NCI-H524 (cell line): ENCODE results near the gene RHBDL2.
A peak's percentile ranks its signal among the peaks of the same experiment; 100 is the strongest.
"Not testable (repeated sequence)": the region's sequence is repeated elsewhere in the genome, so short reads cannot be mapped to it uniquely, and the experiment has no call there.

Experiments used
- DNase-seq, 2 experiments: peaks; one replicate each; lab custom pipeline; 2025; lab: John Stamatoyannopoulos, UW

RHBDL2 gene, protein sequence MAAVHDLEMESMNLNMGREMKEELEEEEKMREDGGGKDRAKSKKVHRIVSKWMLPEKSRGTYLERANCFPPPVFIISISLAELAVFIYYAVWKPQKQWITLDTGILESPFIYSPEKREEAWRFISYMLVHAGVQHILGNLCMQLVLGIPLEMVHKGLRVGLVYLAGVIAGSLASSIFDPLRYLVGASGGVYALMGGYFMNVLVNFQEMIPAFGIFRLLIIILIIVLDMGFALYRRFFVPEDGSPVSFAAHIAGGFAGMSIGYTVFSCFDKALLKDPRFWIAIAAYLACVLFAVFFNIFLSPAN

GRCh38 chr1:38941527-38942019 lies at the start of gene RHBDL2:
RHBDL2 (minus strand) TSS chr1:38941830; CDS start chr1:38919212, 22,618 bp downstream.
- no peak for DNase-seq

- peak; percentile 82 to 91 for DNase-seq
Measured at GRCh38 chr1:38990738-38991637, 49.4 kb upstream of the RHBDL2 start, which contains the start of gene AKIRIN1. AKIRIN1 (plus strand) TSS chr1:38991276; CDS start chr1:38991381, 105 bp downstream.

GRCh38 chr1:38990386-38990737 lies 48.7 kb upstream of the RHBDL2 start:
- no peak for DNase-seq

- DNase-seq, result no peak
Measured at GRCh38 chr1:38989979-38990378, 48.3 kb upstream of the RHBDL2 start.

DNA sequence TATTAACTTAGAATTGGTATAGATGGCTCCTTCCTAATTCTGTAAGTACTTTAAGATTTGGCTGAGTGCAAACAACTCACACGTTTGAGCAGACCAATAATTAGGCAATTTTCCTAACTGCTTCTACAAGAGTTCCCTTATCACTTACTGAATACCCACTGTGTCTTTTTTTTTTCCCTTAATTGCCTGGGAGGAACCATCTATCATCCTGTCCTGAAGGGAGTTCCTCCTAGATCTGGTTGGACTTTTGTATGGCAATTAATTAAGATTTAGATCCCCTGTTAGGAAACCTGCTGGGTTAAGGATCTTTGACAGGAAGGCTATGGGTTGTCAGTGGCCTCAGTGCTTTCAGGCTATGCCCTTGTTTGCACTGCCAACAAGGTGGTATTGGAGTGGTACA lies 37.8 kb upstream of the RHBDL2 start:
- not testable (repeated sequence) for DNase-seq

DNA sequence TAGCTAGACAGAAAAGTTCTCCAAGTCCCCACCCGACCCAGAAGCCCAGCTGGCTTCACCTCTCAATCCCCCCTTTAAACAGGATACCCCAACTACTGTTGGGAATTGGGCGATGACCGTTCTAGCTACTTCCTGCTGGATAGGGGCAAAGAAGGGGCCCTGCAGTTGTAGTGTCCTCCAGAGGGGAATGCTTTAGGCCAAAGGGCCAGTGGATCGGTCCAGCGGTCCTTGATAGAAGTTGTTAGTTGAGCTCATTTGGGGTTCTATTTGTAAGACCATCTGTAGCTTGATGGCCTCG lies 36.6 kb upstream of the RHBDL2 start:
- DNase-seq, result not testable (repeated sequence)

DNA sequence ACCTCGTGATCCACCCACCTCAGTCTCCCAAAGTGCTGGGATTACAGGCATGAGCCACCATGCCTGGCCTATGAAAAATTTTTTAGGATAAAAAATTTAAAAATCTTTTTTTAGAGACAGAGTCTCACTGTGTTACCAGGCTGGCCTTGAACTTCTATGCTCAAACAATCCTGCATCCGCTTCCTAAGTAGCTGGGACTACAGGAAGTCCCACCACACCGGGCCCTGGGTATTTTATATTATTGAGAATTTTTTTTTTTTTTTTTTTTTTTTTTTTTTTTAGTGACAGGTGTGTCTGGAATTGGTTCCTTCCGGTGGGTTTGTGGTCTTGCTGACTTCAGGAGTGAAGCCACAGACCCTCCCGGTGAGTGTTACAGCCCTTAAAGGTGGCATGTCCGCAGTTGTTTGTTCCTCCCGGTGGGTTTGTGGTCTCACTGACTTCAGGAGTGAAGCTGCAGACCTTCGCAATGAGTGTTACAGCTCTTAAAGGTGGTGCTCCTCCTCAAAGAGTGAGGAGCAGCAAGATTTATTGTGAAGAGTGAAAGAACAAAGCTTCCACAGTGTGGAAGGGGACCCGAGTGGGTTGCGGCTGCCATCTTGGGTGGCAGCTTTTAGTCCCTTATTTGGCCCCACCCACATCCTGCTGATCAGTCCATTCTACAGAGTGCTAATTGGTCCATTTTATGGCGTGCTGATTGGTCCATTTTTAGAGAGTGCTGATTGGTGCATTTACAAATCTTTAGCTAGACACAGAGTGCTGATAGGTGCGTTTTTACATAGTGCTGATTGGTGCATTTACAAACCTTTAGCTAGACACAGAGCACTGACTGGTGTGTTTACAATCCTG lies 36.0 kb upstream of the RHBDL2 start:
- DNase-seq, result not testable (repeated sequence)

DNA sequence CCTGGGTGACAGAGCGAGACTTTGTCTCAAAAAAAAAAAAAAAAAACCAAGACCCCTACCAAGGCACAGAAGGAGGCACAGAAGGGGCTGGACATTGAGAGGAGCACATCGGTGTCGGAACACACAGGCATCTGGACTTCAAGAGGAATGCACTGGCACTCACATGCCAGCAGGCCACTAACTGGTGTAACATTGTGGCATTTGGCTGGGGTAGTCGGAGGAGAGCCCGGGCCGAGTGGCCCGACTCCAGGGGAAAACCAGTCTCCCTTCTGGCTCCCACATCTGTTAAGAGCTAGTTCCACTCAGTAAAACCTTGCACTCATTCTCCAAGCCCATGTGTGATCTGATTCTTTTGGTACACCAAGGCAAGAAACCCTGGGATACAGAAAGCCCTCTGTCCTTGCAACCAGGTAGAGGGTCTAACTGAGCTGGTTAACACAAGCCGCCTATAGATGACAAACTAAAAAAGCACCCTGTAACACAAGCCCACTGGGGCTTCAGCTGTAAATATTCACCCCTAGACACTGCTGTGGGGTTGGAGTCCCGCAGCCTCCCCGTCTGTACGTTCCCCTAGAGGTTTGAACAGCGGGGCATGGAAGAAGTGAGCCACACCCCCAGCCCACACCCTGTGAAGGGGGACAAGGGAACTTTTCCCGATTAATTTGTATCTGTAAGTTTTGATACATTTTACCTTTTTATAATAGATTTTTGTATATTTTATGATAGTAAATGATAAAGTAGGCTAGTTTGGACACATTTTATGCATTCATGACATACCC lies 32.2 kb upstream of the RHBDL2 start:
- DNase-seq, result peak in 1 of 2 experiments; percentile 46

GRCh38 chr1:38973145-38973544 lies 31.5 kb upstream of the RHBDL2 start:
- DNase-seq, result not testable (repeated sequence)

DNA sequence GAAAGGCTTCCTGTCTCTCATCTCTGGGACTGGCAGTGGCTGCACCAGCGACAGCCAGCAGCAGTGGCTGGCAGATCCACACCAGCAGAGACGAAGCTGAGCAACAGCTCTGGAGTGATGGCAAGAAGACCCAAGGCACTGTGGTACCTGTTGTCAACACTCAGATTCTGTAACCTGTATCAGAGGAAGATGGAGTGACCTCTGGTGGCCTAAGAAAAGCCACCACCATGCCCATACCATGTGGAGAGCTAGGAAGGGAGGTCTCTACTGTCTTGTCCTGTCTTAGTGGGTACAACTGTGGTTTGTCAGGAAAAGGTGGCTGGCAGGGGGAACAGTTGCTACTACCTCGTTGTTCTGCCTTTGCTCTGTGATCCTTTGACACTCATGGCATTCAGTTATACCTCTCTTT lies 22.5 kb upstream of the RHBDL2 start:
- no peak for DNase-seq

- no peak for DNase-seq
Measured at GRCh38 chr1:38962560-38962959, 20.9 kb upstream of the RHBDL2 start.

DNA sequence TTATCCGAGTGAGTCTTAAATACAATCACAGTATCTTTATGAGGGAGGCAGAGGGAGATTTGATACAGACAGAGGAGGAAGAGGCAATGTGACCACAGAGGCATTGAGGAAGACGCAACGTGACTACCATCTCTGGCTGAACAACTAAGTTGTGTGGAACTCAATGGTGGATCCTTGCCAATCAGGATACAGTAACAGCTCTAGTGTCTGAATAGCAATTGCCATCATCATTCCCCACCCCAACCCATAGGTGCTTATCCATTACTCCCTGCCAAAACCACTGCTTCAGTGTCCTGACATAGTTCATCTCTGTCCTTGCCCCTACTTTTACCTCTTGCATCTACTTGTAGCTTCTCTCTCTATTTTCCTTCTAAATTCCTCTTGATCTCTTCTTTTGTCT lies 20.5 kb upstream of the RHBDL2 start:
- no peak for DNase-seq

DNA sequence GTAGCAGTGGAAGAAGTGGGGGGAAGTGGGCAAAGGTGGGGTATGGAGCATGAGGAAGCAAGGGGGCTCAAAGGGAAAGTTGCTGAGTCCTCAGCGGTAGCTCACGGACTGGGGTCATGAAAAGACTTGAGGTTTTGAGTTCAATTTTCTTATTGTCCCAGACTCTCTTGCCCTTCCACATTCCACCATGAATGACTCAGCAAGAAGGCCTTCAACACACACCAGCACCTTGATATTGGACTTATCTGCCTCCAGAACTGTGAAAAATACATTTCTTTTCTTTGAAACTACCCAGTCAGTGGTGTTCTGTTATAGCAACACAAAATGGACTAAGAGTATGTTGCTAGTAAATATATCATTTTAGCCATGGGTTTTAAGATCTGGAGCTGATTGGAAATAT lies 17.3 kb upstream of the RHBDL2 start:
- DNase-seq, result no peak

GRCh38 chr1:38953433-38953860 lies 11.8 kb upstream of the RHBDL2 start:
- DNase-seq, result no peak

DNA sequence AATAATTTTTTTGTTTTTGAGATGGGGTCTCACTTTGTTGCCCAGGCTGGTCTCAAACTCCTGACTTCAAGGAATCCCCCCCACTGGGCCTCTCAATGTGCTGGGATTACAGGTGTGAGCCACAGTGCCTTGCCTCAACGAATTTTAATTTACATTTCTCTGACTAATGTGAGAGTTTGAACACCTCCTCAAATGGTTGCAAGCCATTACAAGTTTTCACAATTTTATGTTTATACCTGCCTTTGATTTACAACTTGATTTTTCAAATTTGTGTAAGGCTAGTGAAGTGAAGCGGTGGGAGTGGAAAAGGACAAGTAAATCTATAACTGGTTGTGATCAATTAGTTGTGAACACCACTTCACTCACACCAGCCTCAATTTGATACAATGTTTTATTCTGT lies 8.9 kb upstream of the RHBDL2 start:
- DNase-seq, result no peak

DNA sequence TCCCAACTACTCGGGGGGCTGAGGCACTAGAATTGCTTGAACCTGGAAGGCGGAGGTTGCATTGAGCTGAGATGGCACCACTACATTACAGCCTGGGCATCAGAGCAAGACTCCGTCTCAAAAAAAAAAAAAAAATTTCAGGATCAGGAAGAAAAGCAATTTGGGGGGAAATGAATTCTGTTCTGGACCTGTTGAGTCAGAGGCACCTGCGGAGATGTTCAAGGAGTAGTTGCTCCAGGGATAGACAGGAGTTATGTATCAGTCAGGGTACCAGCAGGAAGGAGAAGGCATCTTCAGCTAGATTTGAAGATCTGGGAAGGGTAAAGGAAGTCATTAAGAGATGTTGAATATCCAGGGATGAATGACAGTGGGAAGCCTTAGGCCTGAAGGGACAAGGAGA lies 2.9 kb upstream of the RHBDL2 start:
- no peak for DNase-seq

GRCh38 chr1:38942664-38943428 lies 1.2 kb upstream of the RHBDL2 start:
- DNase-seq, result no peak

DNA sequence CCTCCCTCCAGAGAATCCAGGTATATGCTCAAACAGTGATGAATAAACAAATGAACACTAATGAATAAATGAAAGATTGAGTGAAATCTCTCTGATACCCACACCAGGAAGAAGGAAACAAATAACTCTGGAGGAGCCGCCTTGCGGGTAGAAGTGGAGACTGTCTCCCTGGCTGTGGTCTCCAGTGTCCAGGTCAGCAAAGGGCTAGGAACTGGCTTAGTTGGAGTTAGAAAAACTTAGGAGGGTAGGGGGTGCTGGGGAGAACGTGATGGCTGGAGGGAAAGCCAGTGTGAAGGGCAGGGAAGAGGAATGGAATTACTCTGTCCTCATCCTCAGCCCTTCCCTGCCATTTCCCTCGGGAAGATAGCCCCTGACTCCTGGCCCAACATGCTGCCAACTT lies 537 bp downstream of the RHBDL2 start:
- DNase-seq, result no peak

- no peak for DNase-seq
Measured at GRCh38 chr1:38940339-38941047, 1.1 kb downstream of the RHBDL2 start.

- no peak for DNase-seq
Measured at GRCh38 chr1:38938722-38939260, 2.8 kb downstream of the RHBDL2 start.
